GM21717 (cell line): ENCODE measurements around the gene ANO2.

Experiments used
- ATAC-seq: cut with Tn5 transposase; IDR thresholded peaks from one replicate; pipeline ENCODE4 v1.9.1; 2021; ENCODE audit warnings: mild to moderate bottlenecking, moderate library complexity; ENCODE audit not compliant: unreplicated experiment

Gene ANO2

GRCh38 chr12:5628501-5628900, 316.6 kb downstream of the ANO2 start:
- ATAC-seq = no peak

GRCh38 chr12:5627053-5627630, 317.9 kb downstream of the ANO2 start:
- no peak for ATAC-seq

DNA sequence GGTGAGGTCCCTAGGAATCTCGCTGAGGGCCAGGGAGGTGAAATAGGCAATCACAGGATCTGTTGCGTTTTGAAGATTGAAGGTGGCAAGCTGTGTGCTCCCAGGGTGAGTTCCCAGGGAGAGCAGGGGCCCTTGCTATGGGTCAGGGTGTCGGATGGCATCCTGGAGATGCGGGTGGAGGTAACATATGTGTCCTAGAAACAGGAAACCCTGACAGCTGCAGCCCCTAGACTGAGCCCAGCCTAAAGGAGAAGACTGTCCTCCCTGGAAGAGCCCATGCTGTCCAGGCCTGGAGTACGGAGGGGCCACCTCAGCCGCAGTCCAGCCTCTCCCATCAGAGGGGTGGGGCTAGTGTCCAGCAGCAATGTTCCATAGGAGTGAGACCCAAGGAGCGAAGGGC, 318.9 kb downstream of the ANO2 start:
- no peak for ATAC-seq

DNA sequence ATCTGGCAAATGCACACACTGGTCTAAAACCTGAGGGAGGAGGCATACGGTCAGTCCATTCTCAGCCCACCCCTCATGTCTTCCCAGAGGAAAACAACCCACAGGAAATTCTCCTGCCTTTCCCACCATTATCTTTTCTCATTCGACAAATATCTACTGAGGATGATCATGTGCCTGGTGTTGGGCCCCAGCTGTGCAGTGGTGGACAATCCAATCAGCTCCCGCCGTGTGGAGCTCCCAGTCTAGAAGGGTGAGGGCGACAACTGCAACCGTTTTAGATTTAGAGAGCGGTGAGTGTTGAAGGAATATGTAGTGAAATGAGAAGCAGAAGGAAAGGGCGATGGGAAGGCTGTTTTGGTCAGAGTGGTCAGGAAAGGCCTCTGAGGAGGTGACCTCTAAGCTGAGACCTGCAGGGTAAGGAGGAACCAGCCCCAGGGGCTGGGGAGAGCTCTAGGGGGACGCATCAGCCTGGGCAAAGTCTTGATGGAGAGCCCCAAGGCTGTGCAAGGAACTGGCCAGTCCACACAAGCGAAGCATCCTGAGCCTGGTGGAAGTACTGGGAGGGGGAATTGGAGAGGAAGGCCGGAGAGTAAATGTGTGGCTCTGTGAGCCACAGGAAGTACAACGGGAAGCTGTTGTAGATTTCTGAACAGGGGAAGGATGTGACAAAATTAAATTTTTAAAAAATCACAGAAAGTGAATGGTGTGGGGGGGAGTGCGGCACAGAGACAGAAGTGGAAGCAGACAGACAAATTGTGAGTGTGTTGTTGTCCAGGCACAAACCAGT, 320.4 kb downstream of the ANO2 start:
- ATAC-seq = no peak

DNA sequence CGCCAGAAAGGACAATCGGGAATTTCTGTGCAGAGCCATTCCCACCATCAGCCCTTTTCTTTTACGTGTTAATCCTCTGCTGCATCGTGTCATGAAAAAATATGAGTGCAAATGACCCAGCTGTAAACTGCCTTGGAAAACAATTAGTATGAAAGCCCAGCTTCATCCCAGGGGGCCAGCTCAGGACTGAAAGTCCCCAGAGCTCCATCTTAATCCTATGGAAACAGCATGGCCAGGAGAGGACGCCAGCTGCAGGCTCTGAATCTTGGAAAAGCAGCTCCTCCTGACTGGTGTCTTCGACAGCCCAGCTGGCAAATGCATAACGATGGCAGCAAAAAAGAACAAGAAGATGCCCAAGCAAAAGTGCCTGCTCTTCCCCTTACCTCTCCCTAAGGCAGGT, 321.6 kb downstream of the ANO2 start:
- no peak for ATAC-seq

DNA sequence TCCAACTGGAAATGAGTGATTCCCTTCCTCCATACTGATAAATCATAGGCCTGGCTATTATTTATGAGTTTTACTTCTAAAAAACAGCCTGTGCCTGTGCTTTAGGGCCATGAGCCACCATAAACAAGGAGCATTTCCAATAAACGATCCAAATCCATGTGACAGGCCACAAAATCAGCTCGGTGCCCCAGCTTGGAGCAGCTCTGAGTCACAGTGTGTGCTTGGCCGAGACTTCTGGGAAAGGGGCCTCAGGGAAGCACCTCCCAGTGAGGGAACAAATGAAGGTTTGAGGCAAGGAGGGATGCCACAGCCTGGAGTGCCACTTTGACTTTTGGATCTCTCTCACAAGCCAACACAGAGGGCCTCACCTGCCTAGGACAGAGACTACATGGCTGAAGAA, 322.8 kb downstream of the ANO2 start:
- ATAC-seq = no peak

GRCh38 chr12:5621329-5621728, 323.7 kb downstream of the ANO2 start:
- no peak for ATAC-seq

GRCh38 chr12:5620896-5621295, 324.2 kb downstream of the ANO2 start:
- ATAC-seq = no peak

- no peak for ATAC-seq
Observed at GRCh38 chr12:5619628-5620027, 325.4 kb downstream of the ANO2 start.

DNA sequence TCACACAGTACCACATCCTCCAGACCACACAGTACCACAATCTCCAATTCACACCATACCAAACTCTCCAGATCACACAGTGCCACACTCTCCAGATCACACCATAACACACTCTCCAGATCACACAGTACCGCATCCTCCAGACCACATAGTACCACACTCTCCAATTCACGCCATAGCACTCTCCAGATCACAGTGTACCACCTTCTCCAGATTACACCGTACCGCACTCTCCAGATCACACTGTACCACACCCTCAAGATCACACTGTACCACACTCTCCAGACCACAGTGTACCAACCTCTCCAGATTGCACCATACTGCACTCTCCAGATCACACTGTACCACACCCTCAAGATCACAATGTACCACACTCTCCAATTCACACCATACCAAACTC, 328.2 kb downstream of the ANO2 start:
- no peak for ATAC-seq

- ATAC-seq = no peak
Observed at GRCh38 chr12:5615760-5616159, 329.3 kb downstream of the ANO2 start.

DNA sequence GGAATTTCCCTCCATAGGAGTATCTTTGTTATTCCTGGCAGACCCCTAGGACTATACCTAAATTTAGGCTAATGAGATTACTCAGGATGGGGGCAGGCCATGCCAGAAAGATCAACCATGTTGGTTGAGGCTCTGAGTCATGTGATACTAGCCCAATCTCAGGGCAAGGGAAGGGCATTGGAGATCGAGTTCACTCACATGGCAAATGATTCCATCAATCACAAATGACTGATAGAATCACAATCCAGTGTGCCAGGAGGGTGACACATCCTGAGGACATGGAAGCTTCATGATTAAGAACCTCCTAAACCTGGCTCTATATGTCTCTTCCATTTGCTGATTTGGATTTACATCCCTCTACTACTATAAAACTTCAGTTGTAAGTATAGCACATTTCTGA, 330.8 kb downstream of the ANO2 start:
- no peak for ATAC-seq

DNA sequence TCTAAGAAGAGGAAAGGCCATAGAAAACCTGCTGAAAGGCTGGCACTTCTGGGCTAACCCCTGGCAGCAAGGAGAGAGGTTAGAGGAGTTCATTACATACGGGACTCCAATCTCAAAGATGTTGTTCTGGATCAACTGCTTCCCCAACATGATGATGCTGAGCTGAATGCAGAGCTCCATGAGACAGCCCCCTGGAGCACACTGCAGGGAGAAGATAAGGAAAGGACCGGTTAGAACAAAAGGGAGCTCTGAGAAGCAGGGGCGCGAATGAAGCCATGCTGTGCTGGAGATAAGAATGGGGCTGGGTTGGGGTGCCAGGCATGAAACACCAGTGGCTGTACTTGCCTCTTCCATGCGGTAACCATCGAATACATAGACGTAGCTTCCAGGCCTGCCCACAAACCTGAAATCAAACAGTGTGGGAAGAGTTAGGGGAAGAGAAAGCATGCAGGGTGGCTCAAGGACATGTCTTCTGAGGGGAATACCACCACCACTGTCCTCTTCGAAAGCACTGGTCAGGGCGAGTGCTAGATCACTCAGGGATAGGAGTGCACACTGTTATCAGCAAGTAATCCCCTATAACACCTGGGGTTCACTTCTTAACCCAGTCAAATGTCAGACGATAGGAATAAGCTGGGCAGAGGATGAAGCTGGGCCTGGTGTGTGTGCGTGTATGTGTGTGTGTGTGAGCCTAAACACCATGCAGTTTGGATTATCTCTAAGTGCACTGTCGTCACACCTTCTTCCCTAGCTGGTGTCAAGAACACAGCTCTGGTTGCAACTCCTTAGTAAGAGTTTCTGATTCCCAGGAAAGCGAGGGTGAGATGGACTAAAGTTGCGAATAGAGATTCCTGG, 332.3 kb downstream of the ANO2 start:
- no peak for ATAC-seq

DNA sequence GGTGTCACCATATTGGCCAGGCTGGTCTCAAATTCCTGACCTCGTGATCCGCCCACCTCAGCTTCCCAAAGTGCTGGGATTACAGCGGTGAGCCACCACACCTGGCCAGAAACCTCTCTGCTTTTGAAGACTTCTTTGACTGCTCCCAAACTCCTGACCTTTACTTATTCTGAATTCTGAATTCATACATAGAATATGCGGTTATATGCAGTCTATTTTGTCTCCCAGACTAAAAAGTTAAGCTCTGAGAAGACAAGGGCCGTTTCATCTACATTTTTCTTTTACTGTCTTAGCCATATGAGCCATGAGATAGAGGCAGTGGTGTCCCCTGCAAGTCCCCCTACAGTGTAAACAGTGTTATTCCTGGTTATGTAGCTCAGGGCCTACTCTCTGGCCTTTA, 333.9 kb downstream of the ANO2 start:
- ATAC-seq = no peak

- no peak for ATAC-seq
Observed at GRCh38 chr12:5599378-5599777, 345.7 kb downstream of the ANO2 start.

GRCh38 chr12:5593998-5594397, 351.1 kb downstream of the ANO2 start:
- no peak for ATAC-seq

DNA sequence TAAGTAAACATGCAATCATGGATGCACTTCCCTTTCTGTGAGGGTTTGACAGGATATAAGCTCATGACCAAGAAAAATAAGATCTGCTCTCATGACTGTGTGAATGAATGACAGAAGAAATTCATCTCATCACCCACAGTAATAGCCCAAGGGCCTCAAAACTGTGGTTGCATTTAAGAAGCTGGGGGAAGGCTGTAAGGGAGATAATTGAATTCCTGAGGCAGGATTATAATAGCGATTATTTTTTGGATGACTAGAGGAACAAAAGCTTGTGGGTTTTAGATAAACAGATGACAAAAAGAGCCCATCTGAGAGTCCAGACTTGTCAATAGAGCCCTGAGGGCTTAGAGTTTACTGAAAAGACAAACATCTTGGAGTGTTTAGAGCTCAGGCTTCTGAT, 352.0 kb downstream of the ANO2 start:
- ATAC-seq = no peak

DNA sequence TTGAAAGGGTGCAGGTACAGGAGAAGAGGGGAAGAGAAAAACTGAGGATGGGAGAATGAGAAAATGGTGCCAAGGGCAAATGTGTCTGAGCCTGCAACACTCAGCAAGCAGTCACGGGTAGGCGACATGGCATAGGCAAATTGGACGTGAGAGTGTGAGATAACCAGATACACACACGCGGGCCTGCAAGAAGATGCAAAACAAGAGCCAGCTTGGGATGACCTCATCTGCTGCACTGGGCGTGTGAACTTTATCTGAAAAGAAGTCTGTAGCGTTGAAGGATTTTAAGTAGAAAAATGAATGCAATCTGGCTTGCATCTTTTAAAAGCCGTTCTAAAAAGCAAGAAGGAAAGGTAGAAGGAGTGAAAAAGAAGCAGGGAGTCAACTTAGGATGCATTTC, 352.7 kb downstream of the ANO2 start:
- ATAC-seq = no peak

DNA sequence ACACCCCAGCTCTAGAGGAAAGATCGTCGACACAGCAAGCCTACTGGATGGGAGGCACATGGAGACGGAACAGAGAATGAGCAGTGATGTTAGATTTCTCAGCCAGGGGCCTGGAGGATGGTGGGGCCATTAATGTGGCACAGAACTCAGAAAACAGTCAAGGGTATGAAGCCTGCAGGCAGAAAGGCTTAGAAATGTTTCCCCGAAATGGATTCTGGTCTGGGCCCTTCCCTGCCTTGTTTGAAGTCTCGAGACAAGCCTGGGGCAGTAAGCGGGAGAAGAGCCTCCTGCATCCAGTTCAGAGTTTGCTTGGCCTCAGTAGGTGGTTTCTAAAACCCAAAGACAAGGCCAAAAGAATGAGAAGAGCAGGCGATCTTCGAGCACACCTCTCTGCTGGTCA, 354.7 kb downstream of the ANO2 start:
- no peak for ATAC-seq

- no peak for ATAC-seq
Observed at GRCh38 chr12:5589054-5589453, 356.0 kb downstream of the ANO2 start.

- no peak for ATAC-seq
Observed at GRCh38 chr12:5588591-5588990, 356.5 kb downstream of the ANO2 start.

GRCh38 chr12:5588176-5588575, 356.9 kb downstream of the ANO2 start:
- ATAC-seq = no peak
